ENCODE measurements around the gene COG5.
"Not testable (repeated sequence)": the region's sequence is repeated elsewhere in the genome, so short reads cannot be mapped to it uniquely, and the experiment has no call there.

The COG5 gene

DNA sequence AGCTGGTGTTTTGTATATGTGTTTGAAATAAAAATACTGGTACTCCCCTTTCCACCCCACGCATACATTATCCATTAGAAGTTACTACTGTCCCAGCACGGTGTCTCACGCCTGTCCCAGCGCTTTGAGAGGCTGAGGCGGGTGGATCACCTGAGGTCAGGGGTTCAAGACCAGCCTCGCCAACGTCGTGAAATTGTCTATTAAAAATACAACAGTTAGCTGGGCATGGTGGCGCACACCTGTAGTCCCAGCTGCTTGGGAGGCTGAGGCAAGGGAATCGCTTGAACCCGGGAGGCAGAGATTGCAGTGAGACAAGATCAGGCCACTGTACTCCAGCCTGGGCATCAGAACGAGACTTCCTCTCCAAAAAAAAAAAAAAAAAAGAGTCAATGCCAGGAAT, 392.2 kb downstream of the COG5 start:
- no peak for DNase-seq

DNA sequence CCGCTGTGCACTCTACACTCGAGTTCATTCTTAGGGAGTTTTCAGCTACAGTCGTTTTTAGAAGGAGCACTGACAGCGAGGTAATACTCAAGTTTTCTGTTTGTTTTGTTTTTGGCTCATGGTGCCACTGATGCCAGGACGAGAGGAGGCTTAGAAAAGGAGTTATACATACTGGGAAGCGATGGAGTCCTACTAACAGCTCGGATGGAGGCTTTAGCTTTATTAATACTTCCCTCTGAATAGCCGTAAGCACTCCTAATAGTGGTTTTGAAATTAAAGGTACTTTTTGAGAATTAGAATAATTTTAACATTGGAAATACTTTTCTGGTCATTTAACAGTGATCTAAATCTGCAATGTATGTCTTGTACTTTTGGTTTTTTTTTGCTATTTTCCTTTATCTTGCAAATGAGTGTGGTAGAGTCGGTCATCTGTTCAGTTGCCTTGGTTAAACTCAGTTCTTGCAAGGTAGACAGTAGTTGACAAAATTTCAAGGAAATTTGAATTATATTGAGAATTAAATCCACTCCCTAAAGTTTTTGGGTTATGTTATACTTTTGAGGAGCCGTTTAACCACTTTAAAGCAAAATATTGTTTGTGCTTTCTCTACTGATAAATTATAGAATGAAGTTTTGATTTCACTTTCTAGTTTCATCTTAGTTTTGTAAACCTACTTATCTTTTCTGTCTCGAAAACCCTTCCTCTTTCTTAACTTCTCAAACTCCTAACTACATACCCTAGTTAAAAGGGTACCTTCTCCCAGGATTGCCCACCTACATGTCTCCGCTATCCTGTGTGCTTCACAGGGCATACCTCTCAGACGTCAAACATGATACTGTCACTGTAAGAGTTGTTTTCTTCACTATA, 393.4 kb downstream of the COG5 start:
- DNase-seq, result no peak

DNA sequence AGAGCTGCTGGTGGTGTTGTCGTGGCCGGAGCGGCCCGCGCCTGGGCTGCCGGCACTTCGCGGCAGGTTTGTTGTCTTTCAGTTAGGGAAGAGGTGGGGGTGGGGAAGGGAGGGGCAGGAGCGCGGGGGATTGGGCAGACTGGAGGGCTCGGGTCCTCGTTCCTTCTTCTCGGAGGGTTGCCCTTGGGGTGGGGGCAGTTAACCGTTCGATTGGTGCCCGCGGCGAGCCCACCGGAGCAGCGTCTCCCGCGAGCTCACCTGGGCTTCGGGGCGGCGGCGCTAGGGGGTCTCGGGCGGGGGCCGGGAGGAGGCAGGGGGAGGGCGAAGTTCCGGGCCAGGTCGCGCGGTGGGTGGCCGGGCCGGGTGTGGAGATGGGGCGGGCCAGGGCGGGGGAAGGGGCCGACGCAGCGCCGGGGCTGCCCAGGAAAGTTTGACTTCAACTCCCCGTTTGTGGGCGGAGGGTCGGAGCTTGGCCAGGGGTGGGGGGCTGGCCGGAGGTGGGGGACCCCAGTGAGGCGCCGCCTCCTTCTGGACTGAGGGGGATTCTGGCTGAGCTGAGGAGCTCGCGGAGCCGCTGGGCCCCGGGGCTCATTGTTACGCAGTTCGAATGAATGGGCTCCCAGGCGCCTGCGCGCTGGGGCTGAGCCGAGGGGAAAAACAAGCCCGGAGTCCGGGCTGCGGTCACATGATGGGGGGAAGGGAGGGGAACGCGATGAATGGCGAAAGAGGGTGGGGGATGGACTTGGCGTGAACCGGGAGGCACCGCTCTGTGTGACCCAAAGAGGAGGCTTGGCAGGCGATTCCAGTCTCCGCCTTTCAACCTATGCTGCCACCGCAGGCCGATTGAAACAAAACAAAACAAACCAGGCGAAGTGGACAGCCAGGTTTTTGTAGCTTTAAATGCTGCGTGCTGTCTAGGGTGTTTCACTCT, 394.3 kb downstream of the COG5 start:
- DNase-seq, result peak; percentile 96

DNA sequence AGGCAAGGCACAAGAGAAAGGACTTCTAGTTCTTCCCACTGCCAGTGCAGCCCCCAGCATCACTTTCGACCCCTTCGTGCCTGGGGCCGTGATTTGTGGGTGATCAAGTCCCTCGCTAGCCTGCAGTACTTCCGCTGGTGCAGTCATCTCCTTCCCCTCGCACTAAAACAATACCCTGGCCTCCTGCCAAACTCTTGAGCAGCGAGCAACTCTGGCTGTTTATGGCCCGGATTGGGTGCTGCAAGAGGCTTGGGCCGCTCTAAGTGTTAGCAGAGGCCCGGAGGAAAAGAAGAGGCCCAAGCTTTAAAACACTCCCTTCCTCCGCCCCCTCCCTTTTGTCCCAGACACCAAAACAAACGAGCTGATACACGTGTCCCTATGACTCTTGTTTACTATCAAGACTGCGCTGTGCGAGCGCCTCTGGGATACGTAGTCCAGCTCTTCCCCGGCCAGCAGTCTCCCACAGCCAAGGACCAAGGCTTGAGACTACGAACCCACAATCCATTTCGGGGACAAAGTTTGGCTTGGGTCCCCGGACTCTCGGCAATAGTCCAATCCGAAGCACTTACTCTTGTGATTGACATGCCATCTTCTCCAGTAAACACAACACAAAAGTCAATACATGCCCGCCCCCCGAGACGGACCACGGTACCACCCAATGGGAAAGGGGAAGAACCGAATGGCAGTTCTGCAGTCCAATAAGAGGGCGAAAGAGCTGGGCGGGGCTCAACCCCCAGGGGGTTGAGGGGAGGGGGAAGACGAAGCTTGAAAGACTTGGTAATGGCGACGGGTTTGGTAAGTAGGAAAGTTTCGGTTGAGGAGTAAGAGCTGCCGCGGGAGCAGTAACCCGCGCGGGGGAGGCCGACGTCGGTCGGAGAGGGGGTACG, 395.2 kb downstream of the COG5 start, which contains the start of gene HBP1:
Gene HBP1, plus strand, starts transcription at position 771 of the 887 bp plus-strand sequence. CDS start 10,891 bp downstream, outside the sequence.
- peak; percentile 100 for DNase-seq

GRCh38 chr7:107167483-107168232, 396.1 kb downstream of the COG5 start:
- peak; percentile 80 for DNase-seq

DNA sequence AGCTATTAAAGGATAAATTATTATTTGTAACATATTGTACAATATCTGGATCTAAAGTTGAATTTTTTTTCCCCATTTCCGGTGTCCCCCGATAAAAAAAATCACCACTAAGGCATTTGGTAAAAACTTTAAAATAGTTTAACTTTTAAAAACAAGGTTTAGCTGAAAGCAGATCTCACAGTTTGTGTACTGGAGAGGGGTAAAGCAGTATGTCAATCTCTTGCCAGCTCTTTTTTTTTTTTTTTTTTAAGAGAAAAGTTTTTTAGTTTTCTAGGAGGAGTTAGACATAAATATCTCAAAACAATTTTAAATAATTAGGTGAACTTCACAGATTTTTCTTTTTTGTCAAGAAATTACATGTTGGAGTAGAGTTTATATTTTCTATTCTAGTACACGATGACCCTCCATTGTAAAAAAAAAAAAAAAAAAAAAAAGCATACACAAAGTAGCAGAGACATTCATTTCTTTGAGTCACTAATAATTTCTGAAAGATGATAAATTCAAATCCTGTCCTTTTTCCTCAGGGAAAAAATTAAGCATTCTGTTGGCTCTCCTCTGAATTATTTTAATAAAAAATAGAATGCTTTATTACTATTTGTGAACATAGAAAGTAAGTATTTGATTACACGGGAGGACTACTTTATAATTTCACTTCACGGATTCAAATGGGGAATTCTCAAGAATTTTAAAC, 396.8 kb downstream of the COG5 start:
- DNase-seq, result no peak

DNA sequence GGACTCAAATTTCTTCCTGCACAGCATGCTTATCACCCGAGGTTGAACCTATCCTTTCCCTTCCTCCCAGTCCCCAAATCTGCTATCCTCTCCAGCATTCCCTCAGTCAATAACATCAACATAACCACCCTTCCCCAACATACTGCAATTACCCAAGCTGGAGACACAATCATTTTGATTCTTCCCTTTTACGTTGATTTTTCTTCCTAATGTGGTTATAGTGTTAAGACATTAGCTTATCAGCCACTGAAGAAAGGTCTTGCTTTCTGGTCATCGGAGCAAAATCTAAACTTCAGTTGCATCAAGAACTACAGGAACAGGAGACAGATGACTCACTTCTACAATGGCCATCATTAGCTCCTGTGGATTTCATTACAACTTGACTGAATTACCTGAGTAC, 398.4 kb downstream of the COG5 start:
- DNase-seq, result no peak

GRCh38 chr7:107164092-107164491, 399.6 kb downstream of the COG5 start:
- no peak for DNase-seq

DNA sequence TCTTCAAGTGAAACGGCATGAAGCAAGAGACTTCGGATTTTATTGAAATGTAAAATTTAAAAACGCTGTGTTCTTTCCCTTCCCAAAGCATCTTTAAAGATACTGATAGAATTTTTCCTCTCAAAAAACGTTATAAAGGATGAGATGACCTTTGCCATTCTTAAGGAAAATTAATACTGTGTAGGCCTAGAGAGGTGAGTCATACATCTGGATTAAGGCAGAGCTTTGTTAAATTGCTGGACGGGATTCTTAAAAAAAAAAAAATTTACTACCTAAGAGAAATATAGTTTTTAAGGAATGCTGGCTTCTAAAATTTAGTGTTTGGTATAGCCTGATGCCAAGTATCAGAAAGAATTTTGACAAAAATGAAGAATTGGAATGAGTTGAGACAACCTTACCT, 401.2 kb downstream of the COG5 start:
- no peak for DNase-seq

GRCh38 chr7:107161415-107161814, 402.3 kb downstream of the COG5 start:
- no peak for DNase-seq

GRCh38 chr7:107160389-107160788, 403.3 kb downstream of the COG5 start:
- DNase-seq, result no peak

DNA sequence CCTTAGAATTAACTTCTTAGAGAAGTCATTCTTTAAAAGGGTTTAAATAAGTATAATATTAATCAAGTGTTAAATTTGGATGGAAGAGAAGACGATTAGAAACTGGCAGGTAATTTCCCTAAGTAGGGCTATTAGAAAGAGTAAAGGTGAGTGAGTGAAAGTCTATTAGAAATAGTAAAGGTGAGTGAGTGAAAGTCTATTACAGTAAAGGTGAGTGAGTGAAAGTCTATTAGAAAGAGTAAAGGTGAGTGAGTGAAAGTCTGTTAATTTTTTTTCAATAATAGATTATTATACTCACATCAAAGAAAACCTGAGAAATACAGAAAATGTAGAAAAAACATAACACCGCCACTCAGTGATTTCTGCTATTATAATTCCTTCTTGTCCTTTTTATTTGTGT, 405.7 kb downstream of the COG5 start:
- no peak for DNase-seq

- DNase-seq, result no peak
Observed at GRCh38 chr7:107157091-107157490, 406.6 kb downstream of the COG5 start.

- not testable (repeated sequence) for DNase-seq
Observed at GRCh38 chr7:107155726-107156125, 408.0 kb downstream of the COG5 start.

GRCh38 chr7:107154826-107155225, 408.9 kb downstream of the COG5 start:
- no peak for DNase-seq

- no peak for DNase-seq
Observed at GRCh38 chr7:107152011-107152410, 411.7 kb downstream of the COG5 start.
